Sigmoid colon (tissue), 4 donors: ENCODE measurements around the gene SPRED3.

Experiments used
- CTCF ChIP-seq, 4 experiments: fragments of 450-650 bp in 3 of 4; fragments of 200-600 bp in 1 of 4; IDR thresholded peaks; one replicate each; pipeline ENCODE4 v1.5.1; 2016 to 2019; ENCODE audit warnings: antibody characterized with exemption in 4 of 4, mild to moderate bottlenecking in 3 of 4, moderate library complexity in 2 of 4
- EP300 ChIP-seq, 4 donors: sonication (generic); formaldehyde crosslinking; IDR thresholded peaks; one replicate each; pipeline ENCODE4 v1.6.1; 2017; ENCODE audit warnings: antibody characterized with exemption in 4 of 4
- POLR2A ChIP-seq, 2 donors: fragments of 450-650 bp; IDR thresholded peaks; one replicate each; pipeline ENCODE4 v1.6.1; 2016; ENCODE audit warnings: antibody characterized with exemption in 2 of 2, mild to moderate bottlenecking in 2 of 2, moderate library complexity in 2 of 2
- POLR2AphosphoS5 ChIP-seq, 4 donors: sonication (generic); formaldehyde crosslinking; IDR thresholded peaks; one replicate each; pipeline ENCODE4 v1.6.1; 2017; ENCODE audit warnings: antibody characterized with exemption in 4 of 4

GRCh38 chr19:38340927-38341326 lies 47.6 kb upstream of the SPRED3 start:
- TF ChIP-seq POLR2A (IDR thresholded peaks at IDR 0.05): no peak
- no peak for TF ChIP-seq POLR2AphosphoS5 (IDR thresholded peaks at IDR 0.05)
- no peak for TF ChIP-seq EP300 (IDR thresholded peaks at IDR 0.05)
- no peak for TF ChIP-seq CTCF (IDR thresholded peaks at IDR 0.05)
